ENCODE measurements around the gene ZDHHC7.

ZDHHC7 gene

GRCh38 chr16:85054948-85055492 is 43.7 kb upstream of the ZDHHC7 start:
- no peak for TF ChIP-seq CTCF (IDR thresholded peaks at IDR 0.05)

GRCh38 chr16:85052536-85052935 is 41.2 kb upstream of the ZDHHC7 start:
- TF ChIP-seq CTCF (IDR thresholded peaks at IDR 0.05), result no peak

GRCh38 chr16:85051683-85052082 is 40.3 kb upstream of the ZDHHC7 start:
- TF ChIP-seq CTCF (IDR thresholded peaks at IDR 0.05), result no peak

GRCh38 chr16:85051067-85051581 is 39.8 kb upstream of the ZDHHC7 start:
- no peak for TF ChIP-seq CTCF (IDR thresholded peaks at IDR 0.05)

GRCh38 chr16:85049706-85050305 is 38.5 kb upstream of the ZDHHC7 start:
- no peak for TF ChIP-seq CTCF (IDR thresholded peaks at IDR 0.05)

DNA sequence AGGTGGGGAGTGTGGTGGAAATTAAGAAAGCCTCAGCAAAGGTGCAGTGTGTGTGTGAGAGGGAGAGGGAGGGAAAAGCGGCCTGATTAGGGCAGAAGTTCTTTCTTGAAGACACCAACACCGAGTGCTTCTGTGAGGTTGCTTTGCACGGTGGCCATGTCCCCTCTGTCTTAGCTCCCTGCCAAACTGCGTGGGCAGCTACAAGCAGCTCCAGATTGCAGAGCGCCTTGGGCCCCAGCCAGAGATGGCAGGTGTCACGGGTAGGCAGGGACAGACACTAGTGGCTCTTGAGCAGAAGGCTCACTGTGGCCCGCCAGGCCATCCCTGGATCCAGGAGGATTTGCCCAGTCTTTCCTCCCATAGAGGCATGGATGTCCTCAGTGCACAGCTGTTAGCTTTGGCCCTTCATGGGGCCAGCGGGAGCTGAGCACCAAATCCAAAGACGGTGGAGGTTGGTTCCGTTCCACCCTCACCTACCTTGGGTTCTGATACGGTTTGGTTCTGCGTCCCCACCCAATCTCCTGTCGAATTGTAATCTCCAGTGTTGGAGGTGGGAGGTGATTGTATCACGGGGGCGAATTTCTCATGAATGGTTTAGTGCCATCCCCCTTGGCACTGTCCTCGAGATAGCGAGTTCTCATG is 37.7 kb upstream of the ZDHHC7 start:
- TF ChIP-seq CTCF (IDR thresholded peaks at IDR 0.05), result no peak

DNA sequence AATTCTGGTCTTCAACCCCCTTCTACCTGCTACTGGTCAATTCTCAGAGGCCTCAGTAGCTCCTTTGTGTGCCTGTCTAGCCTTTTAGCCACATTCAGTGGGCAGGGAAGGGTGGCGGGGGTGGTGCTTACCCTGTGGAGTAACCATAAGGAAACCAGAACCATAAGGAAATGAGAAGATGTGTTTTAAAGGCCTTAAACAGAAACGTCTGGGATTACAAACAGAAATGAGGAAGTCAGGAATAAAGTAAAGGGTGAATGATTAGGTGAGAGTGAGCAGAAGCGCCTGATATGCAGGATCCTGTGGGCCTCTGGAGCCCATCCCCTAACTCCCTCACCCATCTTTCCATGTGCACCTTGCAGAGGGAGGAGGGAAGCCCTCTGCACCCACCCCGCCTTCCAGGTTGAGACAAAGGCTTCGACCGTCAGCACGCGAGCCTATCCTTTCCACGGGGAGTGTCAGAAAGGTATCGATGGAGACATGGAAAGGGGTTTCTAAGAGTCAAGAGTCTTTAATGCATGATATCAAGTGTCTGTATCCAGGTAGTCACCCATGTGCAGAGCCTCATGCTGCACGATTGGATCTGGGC is 36.6 kb upstream of the ZDHHC7 start:
- TF ChIP-seq CTCF (IDR thresholded peaks at IDR 0.05), result no peak
